ENCODE data around the gene INPP1.

- TF ChIP-seq POLR2AphosphoS5 (IDR thresholded peaks at IDR 0.05; ENCODE audit: low read depth) (no peak), CTCF (IDR thresholded peaks at IDR 0.05; ENCODE audit: insufficient read depth, low read length) (no peak), GABPA (IDR thresholded peaks at IDR 0.05; ENCODE audit: low read depth) (no peak), REST (IDR thresholded peaks at IDR 0.05; ENCODE audit: insufficient replicate concordance, low read depth) (no peak)
These were observed 12.7 kb downstream of the INPP1 start for GRCh38 chr2:190355968-190356644.
